Measurements from ENCODE around the gene AIFM1. TPM values are rescaled to one million over a fixed set of nuclear protein-coding genes. Genes with fewer than 3 reads are reported as not detected.

AIFM1 gene
- total RNA-seq, 1 donor from 2014 or later: 27.7 TPM

DNA sequence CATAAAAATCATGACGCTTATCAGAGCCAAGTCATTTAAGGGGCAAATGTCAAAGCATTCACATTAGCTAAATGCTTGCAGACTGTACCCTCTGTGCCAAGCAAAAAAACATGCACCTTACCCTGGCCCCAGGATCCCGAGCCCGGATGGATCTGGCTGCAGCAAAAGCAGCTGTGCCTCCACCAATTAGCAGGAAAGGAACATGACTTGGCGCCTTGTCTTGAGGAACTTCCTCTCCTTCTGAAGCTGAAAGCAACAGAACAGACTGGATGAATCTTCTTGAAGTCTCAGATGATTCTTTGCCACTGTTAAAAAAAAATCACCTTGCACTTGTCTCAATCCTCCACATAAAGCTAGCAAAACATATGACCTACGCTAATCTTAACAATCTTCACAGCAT lies 18.0 kb downstream of the AIFM1 start:
- Mint-ChIP-seq H3K36me3 (ENCODE audit: unreplicated experiment) (peaks cover 13% of the 10 kb centered on the region), H3K4me1 (ENCODE audit: unreplicated experiment) (peaks cover 10% of the 10 kb centered on the region), H3K4me3 (ENCODE audit: unreplicated experiment) (no peak overlapping the region), H3K9me3 (ENCODE audit: unreplicated experiment) (peaks cover 5% of the 10 kb centered on the region), H3K27ac (ENCODE audit: unreplicated experiment) (no peak overlapping the region), H3K27me3 (ENCODE audit: unreplicated experiment) (no peaks in the 10 kb centered on the region)
- no peak for DNase-seq (ENCODE audit: extremely low spot score, unreplicated experiment)
- TF ChIP-seq, protein P1, sequence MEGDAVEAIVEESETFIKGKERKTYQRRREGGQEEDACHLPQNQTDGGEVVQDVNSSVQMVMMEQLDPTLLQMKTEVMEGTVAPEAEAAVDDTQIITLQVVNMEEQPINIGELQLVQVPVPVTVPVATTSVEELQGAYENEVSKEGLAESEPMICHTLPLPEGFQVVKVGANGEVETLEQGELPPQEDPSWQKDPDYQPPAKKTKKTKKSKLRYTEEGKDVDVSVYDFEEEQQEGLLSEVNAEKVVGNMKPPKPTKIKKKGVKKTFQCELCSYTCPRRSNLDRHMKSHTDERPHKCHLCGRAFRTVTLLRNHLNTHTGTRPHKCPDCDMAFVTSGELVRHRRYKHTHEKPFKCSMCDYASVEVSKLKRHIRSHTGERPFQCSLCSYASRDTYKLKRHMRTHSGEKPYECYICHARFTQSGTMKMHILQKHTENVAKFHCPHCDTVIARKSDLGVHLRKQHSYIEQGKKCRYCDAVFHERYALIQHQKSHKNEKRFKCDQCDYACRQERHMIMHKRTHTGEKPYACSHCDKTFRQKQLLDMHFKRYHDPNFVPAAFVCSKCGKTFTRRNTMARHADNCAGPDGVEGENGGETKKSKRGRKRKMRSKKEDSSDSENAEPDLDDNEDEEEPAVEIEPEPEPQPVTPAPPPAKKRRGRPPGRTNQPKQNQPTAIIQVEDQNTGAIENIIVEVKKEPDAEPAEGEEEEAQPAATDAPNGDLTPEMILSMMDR (IDR thresholded peaks at IDR 0.05): no peak

DNA sequence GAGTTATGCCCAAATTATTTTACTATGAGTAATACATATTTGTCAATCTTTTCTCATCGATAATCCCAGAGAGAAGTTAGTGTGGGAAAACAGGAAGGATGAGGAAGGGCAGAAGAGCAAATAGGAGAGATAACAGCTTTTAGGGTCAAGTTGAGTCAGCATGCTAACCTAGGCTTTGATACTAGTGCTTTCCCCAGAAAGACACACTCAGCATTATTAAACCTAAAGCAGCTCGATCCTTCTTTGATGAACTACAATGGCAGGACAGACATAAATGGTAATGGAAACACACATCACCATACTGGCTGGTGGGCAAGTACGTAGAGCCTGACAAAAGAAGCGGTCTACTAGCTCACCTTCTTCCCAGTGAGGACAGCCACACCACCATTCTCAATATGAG lies 20.5 kb downstream of the AIFM1 start:
- H3K27ac Mint-ChIP-seq (ENCODE audit: unreplicated experiment): no peak overlapping the region
- DNase-seq (ENCODE audit: extremely low spot score, unreplicated experiment): no peak
- peaks cover 10% of the 10 kb centered on the region for H3K4me1 Mint-ChIP-seq (ENCODE audit: unreplicated experiment)
- peaks cover 13% of the 10 kb centered on the region for H3K36me3 Mint-ChIP-seq (ENCODE audit: unreplicated experiment)
- H3K9me3 Mint-ChIP-seq (ENCODE audit: unreplicated experiment): peaks cover 5% of the 10 kb centered on the region
- H3K27me3 Mint-ChIP-seq (ENCODE audit: unreplicated experiment): no peaks in the 10 kb centered on the region
- no peak overlapping the region for H3K4me3 Mint-ChIP-seq (ENCODE audit: unreplicated experiment)
- TF ChIP-seq, protein P1 (IDR thresholded peaks at IDR 0.05): no peak

DNA sequence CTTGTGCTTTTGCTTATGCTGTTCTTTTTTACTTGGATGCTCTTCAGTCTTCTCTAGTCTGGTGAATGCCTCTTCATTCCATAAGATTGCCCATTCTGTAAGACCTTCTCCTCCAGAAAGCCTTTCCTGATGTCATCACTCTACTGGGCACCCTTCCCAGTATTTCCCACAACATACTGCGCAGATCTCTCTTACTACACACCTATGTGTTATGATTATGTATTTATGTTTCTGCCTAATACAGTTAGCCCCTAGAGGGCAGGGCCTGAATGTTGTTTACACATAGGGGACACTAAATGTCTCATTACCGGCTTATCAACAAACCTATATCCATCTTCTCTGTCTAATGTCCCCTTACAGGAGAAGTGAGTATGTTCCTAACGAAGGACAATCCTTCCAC lies 21.1 kb downstream of the AIFM1 start:
- Mint-ChIP-seq H3K27me3 (ENCODE audit: unreplicated experiment) (no peaks in the 10 kb centered on the region), H3K9me3 (ENCODE audit: unreplicated experiment) (peaks cover 5% of the 10 kb centered on the region), H3K4me3 (ENCODE audit: unreplicated experiment) (no peak overlapping the region), H3K36me3 (ENCODE audit: unreplicated experiment) (peaks cover 13% of the 10 kb centered on the region), H3K4me1 (ENCODE audit: unreplicated experiment) (peaks cover 4% of the 10 kb centered on the region), H3K27ac (ENCODE audit: unreplicated experiment) (no peak overlapping the region)
- TF ChIP-seq, protein P1 (IDR thresholded peaks at IDR 0.05): no peak
- no peak for DNase-seq (ENCODE audit: extremely low spot score, unreplicated experiment)

DNA sequence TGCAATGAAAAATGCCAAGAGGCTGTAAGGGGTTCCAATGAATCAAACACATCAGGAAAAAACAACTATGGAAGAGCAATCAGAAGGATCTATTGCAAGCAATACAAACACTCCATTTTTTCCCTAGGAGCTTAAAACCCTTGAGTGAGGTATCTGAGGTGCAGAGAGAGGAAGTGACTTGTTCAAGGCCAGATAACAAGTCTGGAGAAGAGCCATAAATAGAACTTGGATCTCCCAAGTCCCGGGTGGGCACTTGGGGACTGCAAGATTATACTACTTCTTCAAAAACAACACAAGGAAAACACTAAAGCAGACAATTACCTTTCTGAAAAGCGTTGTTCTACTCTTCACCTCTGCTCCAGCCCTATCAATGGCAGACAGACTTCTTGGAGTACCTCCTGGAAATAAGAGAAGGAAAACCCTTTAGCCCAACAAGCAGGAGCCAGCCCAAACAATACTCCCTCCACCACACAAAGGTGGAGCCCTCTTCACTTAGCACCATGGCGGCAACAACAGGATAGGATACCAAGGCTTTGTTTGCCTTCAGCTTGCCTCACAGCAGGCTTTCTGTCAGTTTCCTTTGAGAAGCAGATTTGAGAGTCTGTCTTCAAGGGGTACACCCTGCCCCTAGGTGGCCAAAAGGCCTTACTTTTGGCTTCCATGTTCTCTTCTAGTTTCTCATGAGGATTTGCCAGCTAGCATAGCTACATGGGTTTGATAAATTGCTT lies 26.0 kb downstream of the AIFM1 start:
- peaks cover 5% of the 10 kb centered on the region for H3K9me3 Mint-ChIP-seq (ENCODE audit: unreplicated experiment)
- TF ChIP-seq, protein P1 (IDR thresholded peaks at IDR 0.05): no peak
- H3K27ac Mint-ChIP-seq (ENCODE audit: unreplicated experiment): no peak overlapping the region
- no peaks in the 10 kb centered on the region for H3K4me1 Mint-ChIP-seq (ENCODE audit: unreplicated experiment)
- peaks cover 9% of the 10 kb centered on the region for H3K36me3 Mint-ChIP-seq (ENCODE audit: unreplicated experiment)
- H3K27me3 Mint-ChIP-seq (ENCODE audit: unreplicated experiment): no peaks in the 10 kb centered on the region
- no peak overlapping the region for H3K4me3 Mint-ChIP-seq (ENCODE audit: unreplicated experiment)
- DNase-seq (ENCODE audit: extremely low spot score, unreplicated experiment): no peak

DNA sequence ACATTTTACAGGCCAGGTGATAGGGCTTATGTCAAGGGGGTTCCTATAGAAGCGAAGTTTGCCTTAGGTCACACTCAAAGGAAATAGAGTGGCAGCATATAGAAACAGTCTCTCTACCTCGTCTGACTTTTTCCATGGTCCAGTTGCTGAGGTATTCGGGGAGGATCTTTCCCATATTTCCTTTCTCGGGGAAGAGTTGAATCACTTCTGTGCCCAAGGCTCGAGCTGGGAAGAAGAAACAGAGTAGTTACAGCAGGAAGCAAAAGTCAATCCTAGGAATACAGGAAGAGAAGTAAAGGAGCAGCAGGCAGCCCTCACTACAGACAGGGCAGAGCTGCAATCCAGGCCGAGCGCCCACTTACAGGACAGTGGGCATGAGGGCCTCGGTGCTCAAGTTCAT lies 28.7 kb downstream of the AIFM1 start:
- no peaks in the 10 kb centered on the region for H3K27me3 Mint-ChIP-seq (ENCODE audit: unreplicated experiment)
- no peak overlapping the region for H3K4me3 Mint-ChIP-seq (ENCODE audit: unreplicated experiment)
- no peak overlapping the region for H3K27ac Mint-ChIP-seq (ENCODE audit: unreplicated experiment)
- no peak for DNase-seq (ENCODE audit: extremely low spot score, unreplicated experiment)
- no peaks in the 10 kb centered on the region for H3K9me3 Mint-ChIP-seq (ENCODE audit: unreplicated experiment)
- H3K36me3 Mint-ChIP-seq (ENCODE audit: unreplicated experiment): peaks cover 9% of the 10 kb centered on the region
- TF ChIP-seq, protein P1 (IDR thresholded peaks at IDR 0.05): no peak
- no peaks in the 10 kb centered on the region for H3K4me1 Mint-ChIP-seq (ENCODE audit: unreplicated experiment)

Data from osteocyte (in vitro differentiated cells).